Fibroblast of skin of back (primary cell): Measurements from ENCODE around the gene LY6G5C.
"Not testable (repeated sequence)": the region's sequence is repeated elsewhere in the genome, so short reads cannot be mapped to it uniquely, and the experiment has no call there.

ENCODE experiments used
- DNase-seq: peaks from one replicate; pipeline ENCODE4 v3.0.0-alpha.2; 2013

The LY6G5C gene

DNA sequence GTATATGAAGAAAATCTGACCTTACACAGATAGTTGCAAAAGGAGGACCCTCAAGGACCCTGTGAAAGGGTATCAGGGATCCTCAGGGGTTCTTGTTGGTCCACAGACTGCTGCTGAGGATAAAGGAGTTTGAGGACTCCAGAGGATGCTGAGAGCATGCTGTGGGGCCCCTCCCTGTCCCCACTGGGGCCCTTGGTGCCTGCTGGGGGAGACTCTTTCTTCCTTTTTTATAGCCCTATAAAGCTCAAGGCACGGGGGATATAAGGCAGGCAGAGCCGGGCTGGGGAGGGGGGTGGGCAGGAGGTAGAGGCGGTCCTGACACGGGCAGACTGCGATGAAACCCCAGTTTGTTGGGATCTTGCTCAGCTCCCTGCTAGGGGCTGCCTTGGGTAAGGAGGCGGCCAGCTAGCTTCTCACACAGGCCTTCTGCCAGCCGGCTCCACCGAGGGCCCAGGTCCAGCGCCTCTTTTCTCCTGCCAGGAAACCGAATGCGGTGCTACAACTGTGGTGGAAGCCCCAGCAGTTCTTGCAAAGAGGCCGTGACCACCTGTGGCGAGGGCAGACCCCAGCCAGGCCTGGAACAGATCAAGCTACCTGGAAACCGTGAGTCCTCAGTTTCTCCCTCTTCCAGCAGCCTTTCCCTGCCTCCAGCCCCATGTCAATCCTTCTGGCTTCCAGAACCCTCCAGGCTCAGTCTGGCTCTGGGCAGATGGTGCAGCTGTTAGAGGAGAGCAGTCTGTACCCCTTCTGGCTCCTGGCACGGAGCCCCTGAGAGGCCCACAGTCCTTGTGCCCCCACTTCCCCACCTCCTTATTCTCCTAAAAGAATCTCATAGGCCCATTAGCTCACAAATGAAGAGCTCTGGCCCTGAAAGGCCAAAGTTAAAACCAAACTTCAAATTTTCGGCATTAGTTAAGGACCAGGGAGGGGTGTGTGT, 34.4 kb upstream of the LY6G5C start, which contains the start of gene LY6G6D:
Gene LY6G6D, plus strand, starts transcription at position 327 of the 937 bp plus-strand sequence. Its CDS starts 8 bp downstream, at position 335.
- no peak for DNase-seq

DNA sequence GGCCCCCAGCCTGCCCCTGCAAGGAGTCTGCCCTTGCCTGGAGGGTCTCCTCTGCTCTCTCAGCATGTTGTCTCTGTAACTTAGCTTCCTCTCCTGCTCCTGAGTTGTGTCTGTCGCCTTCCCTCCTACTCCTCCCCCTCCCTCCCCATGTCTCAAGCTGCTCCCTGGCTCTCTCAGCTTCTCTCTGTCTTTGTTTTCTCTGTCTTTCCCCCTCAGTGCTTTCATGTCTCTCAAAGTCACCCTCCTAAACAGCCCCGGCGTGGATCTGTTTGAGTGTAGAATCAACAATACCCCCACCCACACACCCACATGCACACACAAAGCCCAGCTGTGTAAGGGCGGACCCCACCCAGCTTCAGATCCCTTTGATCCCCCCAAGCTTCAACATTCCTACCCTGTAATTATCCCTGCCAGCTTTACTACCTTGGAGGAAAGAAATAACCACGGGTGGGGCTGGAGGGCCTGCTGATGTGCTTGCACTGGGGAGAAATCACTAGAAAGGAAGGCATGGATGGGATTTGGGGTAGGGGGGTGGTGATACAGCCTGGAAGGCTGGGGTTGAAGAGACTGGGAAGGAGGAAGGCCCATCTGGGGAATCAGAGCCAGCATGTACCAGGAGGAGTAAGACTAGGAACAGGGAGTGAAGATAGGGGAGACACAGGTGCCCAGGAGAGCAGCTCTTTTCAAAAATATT, 33.3 kb upstream of the LY6G5C start:
- DNase-seq: no peak

DNA sequence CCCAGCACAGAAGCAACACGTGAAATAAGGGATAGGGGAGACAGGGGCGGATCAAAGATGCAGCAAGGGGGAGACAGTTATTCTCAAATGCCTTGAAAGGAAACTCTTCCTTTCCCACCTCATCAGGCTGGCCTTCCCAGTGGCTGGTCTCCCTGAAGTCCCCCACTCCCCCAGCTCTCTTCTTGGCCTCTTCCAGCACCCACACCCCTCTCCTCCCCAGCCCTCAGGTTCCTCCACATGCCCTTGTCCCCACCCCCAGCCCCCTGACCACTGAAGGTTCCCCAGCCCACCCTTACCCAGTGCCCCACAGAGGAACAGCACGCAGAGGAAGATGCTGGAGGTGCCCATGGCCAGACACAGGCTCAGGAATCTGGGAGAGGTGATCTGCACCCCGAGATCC, 32.6 kb upstream of the LY6G5C start:
- no peak for DNase-seq

DNA sequence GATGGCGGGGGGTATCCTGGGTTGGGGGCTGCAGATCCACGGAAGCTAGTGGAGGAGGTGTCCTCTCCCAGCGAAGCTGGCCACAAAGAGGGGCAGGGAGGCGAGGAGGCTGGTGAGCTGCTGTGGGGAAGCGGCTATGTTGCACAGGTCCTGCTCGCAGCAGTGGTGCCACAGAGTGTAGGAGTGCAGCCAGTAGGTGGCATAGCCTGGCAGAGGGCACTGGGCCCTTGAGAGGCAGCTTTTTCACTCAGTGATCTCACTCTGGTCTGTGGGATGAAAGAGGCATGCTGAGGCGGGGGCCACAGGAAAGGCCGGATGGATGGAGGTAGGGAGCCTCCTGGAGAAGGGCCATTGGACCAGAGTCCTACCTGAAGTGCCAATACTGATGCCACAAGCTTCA, 31.4 kb upstream of the LY6G5C start:
- DNase-seq: no peak

DNA sequence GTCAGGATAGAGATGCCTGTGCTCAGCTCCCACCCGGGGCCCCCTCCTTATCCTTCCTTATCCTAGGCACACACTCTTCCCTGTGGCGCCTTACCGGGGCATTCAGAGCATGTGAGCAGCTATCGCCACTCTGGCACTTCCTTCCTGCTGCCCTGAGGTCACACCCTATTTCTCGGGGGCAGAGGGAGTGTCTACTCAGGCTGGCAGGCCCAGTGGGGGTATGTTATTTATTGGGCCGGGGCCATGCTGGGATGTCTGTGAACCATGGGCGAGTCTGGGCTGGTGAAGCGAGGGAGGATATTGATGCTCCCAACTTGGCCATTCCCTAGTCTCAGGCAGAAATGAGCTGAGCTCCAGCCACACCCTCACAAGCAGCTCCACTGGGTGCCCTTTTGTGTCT, 30.4 kb upstream of the LY6G5C start:
- no peak for DNase-seq

DNA sequence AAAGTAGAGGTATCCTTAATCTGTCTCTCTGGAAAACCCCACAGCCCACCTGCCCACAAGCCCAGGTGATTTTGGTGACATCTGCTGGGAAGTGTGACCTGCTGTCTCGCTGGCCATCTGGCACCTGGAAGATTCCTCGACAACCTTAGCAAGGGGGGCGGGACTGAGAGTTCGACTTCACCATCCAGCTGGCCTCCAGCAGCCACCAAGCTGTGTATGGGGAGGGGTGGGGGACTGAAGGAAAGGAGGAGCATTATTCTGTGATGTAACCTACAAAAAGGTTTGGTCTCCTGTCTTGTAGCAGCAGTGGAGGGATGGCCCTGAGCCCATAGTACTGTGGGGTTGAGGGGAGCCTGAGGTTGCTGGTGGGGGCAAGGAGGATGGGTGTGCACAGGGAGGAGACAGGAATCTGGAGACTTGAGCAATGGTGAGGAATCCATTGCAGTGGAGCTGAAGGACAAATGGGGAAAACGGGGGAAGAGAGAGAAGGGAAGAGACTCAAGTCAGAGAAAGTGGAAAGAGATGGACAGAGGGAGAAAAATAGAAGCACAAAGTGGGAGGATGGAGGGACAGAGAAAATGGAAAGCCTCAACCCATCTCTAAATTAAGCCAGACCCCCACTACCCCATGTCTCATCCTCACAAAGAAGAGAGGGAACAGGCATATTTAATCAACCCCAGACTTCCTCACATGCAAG, 29.8 kb upstream of the LY6G5C start:
- DNase-seq: no peak

DNA sequence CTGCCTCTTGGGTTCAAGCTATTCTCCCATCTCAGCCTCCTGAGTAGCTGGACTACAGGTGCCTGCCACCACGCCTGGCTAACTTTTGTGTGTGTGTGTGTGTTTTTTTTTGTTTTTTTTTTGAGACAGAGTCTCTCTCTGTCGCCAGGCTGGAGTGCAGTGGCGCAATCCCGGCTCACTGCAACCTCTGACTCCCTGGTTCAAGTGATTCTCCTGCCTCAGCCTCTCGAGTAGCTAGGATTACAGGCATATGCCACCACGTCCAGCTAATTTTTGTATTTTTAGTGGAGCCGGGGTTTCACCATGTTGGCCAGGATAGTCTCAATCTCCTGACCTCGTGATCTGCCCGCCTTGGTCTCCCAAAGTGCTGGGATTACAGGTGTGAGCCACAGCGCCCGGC, 28.3 kb upstream of the LY6G5C start:
- DNase-seq: not testable (repeated sequence)

DNA sequence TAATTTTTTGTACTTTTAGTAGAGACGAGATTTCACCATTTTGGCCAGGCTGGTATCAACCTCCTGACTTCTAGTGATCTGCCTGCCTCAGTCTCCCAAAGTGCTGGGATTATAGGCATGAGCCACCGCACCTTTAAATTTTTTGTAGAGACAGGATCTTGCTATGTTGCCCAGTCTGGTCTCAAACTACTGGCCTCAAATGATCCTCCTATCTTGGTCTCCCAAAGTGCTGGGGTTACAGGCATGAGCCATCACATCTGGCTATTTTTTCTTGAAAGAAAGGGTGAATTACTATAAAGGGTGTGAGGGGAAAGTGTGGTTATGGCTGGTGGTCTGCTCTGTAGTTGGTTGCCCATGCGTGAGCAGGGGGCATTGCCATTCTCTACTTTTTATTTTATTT, 27.4 kb upstream of the LY6G5C start:
- no peak for DNase-seq

DNA sequence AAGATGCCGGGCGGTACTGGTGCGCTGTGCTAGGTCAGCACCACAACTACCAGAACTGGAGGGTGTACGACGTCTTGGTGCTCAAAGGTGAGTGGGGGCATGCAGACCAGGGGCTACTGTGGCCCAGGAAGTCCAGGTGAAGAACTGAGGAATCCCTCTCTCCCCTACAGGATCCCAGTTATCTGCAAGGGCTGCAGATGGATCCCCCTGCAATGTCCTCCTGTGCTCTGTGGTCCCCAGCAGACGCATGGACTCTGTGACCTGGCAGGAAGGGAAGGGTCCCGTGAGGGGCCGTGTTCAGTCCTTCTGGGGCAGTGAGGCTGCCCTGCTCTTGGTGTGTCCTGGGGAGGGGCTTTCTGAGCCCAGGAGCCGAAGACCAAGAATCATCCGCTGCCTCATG, 26.8 kb upstream of the LY6G5C start:
- DNase-seq: no peak

DNA sequence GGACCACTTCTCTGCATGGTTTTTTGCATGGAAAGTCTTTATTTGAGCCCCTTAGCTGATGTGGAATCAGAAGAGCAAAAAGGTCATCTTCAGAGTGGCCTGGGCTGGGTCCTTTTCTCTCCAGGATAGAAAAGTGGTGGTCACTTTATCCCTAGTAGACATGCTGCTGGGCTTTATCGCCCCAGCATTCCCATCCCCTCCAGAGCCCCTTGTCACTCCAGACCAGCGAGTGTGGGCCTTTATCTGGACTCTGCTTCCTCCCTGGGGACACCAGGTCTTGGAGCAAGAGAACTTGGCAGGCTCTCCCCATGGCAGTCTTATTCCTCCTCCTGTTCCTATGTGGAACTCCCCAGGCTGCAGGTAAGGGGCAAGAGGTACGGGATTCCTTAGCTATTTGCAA, 25.7 kb upstream of the LY6G5C start, which contains the start of gene LY6G6F:
Gene LY6G6F, plus strand, starts transcription at position 268 of the 400 bp plus-strand sequence. Its CDS starts 41 bp downstream, at position 309.
- DNase-seq: no peak

DNA sequence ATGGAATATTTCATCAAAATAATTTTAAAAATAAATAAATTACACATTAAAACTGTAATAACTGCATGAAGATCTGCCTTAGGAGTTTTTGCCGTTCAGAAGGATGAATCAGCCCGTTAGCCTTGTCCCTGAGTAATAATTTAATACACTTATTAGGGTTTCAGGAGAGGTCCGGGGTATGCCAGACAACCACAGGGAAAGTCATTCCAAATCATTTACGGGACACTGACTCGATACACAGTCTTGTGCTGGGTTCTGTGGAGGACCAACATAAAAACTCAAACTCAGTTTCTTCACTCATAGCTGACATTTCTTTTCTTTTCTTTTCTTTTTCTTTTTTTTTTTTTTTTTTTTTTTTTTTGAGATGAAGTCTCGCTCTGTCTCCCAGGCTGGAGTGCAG, 25.1 kb upstream of the LY6G5C start:
- no peak for DNase-seq

DNA sequence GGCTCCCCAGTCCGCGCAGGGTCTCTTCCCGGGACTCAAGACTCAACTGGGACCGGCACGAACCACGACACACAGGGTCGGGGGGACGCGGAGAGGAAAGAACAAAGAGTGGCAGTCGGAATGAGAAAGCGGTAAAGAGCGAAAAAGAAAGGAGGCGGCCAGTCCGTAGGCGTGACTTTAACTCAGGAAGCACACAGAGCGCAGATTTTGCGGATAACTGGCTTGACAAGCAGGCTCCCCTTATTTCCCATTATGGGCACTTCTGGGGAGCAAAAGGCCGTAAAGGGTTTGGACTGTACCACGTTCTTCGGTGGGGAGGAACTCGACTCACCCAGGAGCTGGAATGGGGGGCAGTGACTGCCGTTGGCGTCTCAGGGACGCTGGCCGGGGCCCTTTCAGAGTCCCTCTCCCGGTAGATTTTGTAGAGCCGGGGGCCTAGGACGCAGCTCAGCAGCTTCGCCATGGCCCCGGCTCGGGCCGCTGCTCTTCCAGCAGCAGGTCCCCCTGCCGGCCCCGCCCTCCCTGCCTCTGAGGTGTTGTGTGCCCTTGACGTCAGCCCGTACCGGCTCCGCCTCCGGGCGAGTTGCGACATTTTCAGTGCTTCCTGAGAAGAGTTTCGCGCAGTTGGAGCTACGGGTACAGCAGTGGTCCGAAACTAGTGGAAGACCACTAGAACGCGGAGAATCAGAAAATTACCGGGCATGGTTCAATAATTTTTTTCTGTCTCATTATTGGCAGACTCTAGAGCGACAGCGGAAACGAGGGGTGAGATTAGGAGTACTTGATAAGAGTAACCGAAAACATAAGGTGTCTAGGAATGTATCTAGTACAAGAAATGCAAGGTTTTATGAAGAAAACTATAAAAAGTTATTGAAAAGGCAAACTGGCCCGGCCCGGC, 22.2 kb upstream of the LY6G5C start, which contains the start of gene ABHD16A:
Gene ABHD16A, minus strand, starts transcription at position 506 of the 898 bp plus-strand sequence. Its CDS starts 43 bp downstream, at position 463.
- DNase-seq: peak; percentile 98

DNA sequence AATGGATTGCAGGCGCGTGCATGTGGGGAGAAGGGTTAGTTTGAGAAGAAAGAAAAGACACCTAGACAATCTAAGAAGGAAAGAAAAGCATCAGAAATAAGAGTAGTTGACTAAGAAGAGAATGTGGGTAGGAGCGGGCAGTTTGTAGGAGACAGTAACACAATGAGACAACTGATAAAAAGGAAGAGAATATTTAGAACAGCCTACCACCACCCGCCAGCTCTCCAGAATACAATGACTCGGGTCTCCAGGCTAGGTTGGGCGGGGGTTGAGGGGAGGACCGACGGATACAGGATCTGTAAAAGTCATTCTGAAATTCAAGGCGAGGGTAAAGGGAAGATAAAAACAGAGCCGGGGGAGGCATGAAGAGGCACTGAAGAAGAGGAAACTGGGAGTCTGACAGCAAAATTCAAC, 21.5 kb upstream of the LY6G5C start:
- no peak for DNase-seq

DNA sequence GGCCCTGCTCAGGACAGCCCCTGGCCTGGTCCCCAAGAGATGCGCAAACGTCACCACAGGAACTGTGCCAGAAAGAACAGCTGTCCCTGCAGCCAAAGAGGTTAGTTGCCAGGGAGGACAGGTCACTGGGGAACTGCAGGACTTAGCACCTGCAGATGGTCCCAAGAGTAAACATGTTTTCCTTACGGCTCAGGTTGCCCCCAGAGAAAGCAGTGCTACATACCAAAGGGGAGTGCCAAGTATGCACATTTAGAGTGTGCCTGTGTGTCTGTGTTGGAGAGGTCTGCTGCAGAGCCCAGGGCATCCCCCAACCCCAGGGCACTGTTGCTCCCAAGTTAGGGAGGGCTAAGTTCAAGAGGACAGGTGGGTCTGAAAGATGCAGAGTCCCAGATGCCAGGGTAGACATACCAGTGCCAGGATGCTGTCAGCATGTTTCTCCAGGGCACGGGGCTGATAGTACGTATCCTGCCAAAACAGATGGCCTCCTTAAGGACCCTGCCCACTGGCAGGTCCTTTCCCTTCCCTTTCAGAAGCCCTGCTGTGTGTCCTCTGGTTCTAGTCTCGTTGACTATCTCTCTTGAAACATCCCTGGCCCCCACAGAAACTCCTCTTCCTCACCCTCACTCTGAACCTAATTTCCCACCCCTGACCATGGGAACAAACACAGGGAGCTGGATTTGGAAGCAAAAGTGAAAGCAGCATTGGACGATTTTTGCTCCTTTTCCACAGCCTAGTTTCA, 21.0 kb upstream of the LY6G5C start:
- no peak for DNase-seq

DNA sequence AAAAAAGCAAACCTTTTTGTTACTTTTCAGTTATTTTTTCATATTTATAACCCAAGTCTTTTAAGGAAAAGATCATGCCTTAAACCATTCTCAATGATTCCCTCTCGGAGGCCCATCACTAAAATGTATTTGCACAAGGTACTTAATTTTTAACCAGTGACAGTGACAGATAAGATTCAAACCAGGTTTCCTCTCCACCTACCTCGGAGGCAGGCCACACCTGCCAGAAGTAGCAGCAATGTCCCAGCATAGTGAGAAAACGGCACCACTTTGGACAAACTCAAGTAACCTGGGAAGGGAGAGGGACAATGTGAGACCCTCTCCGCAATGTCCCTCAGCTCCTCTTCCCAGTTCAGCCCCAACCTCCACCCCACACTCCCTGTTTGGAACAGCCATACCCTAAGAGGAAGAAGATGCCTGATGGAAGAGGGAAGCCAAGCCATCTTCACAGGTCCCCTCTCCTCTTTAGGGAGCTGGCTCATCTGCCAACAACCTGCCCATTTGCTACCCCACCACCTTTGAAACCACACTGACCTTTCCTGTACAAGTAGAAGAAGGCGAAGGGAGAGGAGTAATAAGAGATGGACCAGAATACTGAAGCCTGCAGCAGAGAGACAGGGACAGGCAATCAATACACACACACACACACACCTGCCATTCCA, 20.0 kb upstream of the LY6G5C start:
- DNase-seq: no peak

DNA sequence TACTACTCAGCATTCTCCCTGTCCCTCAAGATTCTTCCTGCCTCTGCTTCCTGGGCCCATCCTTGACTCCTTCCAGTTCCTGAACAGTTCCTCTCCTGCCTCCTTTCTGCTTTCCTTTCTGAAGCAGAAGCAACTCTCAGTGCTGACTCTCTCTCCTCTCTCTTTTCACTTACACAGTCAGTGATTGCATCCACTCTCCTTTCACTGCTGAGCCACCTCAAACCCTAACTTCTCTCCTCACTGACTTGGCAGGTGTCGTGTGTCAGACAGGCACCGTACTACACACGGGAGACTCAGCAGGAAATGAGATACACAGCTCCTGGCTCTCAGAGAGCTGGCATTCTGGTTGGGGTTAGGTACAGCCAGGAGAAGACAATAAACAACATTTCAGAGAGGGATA, 16.7 kb upstream of the LY6G5C start:
- DNase-seq: no peak

DNA sequence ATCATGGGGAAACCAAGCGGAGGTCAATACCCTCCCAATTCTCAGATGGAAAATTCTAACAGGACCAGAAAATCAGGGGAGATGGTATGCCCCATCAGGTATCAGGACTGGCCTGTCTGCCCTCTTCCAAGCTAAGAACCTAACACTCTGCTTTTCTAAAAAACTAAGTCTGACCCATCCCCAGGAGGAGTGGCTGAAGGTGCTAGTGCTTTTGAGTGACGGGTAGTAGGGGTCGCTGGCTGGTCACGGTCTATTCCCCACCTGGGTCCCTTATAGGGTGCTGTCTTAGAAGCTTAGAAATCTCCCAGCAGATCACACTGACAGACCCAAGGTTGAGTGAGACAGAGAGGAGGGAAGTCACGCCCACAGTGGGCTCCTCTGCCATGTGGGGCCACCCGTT, 12.7 kb upstream of the LY6G5C start:
- DNase-seq: no peak

DNA sequence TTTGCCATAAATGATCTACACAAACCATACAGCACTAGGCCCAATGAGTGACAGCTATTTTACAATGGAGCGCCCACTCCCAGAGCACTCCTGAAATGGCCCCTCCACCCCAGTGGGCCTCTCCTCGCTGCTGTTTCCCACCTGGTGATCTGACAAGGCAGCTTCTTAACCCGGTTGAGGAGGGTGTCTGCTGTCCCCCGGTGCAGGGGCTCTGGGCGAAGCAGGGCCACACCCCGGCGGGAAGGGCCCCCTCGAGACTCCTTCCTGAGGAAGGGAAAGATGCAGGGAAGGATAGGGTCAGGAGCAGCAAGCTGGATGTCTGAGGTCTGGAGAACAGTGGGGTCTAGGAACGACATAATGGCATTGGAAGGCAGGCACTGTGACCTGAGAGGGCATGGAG, 12.0 kb upstream of the LY6G5C start:
- DNase-seq: no peak

DNA sequence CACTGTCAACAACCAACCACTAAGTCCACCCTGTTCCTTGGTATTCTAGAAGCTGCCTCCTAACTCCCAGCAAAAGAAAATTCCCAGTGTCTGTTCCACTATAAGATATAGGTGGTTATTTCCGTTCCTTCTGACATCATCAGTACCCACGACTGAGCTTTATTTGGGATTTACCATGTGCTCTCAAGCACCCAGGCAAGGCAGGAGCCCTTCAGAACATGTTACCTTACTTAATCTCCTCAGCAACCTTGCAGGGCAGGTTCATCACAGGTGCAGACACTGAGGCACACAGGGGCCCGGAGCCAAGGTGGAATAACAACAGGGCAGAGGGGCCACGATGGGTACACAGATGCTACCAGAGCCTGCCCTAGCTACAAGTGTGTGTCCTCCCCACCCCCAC, 11.5 kb upstream of the LY6G5C start:
- DNase-seq: no peak

DNA sequence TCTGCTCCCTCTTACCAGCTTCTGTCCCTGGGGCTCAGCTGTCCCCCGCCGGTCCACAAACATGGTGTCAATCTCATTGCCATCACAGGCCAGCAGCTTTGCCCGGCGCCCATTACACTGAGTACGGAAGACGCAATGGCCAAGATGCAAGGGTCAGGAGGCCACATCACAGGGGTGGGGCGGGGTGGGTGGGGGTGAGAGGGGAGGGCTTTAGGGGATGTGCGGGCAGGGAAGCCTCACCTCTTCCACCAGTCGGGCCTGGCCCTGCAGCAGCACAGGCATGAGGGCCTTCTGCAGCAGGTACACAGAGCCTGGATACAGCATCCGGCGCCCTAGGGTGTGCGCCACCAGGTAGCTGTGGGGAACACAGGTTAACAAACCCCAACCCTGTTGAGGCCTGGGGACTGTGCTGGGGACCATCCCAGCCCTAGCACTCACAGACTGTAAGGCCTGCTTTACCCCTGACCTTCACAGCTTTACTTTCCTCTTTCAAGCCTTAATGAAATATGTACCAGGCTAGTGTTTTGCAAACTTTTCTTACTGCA, 10.8 kb upstream of the LY6G5C start:
- DNase-seq: no peak
